ENCODE measurements around the gene PPP1R12A.

The PPP1R12A gene

DNA sequence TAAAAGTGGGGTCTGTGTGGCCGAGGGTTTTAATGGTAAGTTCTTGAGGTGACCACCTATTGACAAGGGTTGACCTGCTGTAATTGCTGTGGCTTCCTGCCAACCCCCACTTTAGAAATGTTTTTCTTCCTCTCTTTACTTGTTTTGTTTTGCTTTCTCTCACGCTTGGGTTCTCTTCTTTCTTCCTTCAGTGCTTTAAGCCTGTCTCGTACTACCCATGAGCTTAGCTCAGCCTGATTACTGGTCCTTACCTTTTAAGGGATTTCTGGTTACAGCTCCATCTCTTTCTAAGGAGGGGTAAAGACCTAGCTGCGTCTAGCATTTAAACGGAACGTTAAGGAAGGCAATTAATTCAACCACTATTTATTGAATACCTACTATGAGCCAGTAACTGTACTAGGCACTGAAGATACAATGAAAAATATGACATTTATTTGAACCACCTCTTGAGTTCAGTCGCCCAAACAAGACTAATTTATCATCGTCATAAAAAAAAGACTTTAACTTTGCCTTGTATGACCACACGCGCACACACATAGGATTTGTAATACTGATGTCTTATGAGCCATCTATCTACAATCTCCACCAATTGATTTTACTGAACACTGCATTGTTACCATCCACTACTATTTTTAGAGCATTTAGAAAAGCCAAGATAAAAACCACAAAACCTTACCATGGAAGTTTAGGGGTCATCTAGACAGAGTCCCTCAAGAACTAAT lies 888 bp upstream of the PPP1R12A start:
- no peak for DNase-seq (ENCODE audit: low read depth)

DNA sequence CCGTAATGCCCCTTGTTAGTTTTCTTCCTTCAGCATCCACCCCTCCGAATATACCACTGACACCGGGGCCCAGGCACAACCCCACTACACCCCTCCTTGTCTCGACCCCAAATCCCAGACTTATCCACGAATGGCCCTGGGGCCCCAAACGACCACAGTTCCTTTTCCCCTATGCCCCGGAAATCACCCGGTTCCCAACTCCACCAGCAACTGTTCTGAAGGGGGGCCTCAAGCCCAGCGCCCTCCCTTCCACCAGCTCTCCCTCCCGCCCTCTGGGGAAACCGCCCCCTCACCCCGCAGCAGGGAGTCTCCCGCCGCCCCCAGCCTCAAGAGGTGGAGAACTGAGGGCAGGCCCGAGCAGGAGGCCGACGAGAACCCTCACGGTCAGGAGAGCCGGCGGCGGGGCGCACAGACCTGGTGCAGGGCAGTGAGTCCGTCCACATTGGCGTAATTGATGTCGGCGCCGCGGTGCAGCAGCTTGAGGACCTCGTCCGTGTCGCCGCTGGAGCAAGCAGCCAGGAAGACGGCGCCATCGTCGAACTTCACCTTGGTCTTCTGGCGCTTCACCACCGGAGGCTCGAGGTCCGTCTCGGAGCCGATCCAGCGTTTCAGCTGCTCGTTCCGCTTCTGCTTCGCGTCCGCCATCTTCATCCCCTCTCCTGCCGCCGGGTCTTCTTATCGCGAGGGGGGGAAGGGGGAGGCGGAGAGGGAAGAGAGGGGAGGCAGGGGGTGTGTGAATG lies 446 bp downstream of the PPP1R12A start:
- no peak for DNase-seq (ENCODE audit: low read depth)

DNA sequence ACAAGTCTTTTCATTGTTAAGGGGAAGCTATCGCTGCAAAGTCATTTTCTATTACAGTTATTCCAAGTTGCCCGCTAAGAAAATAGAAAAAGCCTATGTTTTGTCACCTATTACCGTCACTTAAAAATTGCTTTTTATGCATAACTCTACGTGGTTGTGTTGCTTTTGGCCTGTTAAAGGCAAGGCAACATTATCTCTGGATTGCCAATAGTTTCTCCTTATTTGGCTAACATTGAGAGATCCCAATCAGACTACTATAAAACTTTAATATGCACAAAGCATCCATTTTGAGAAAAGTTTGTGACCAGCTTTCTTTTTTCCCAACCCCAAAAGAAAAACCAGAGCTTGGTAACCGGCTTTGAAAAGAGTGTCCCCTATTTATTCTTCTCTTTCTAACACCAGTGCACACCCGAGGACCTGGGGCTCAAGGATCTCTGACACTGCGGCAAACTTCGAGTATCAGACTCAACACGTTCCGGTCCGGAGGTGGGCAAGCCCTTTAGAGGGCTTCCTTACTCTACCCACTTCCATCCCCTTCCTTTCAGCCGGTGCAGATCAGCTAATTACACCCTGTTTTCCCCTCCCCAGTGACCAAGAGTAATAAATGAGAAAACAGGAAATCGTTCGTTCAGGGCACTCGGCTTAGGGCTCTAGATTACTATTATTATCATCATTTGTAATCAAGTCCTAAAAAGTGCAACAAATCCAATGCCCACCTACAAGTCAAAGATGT lies 1.2 kb downstream of the PPP1R12A start:
- no peak for DNase-seq (ENCODE audit: low read depth)

DNA sequence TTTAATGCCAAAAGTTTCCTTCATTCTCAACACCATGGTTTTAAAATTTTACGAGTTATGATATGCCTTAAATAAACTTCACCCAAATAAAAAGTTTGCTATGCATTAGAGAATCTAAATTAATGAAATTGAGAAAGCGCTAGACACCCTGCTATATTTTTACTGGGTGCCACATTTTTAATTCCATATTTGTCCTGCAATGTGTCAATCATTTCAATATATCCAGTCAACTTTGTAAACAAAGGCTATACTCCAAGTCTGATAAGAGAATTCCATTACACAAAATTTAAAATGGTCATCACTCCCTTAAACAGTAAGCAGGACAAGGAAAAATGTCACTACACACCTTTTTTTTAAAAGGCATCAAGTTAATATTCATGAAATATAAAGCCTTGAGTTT lies 1.9 kb downstream of the PPP1R12A start:
- no peak for DNase-seq (ENCODE audit: low read depth)

- no peak for DNase-seq (ENCODE audit: low read depth)
Measured at GRCh38 chr12:79932357-79932756, 2.5 kb downstream of the PPP1R12A start.

DNA sequence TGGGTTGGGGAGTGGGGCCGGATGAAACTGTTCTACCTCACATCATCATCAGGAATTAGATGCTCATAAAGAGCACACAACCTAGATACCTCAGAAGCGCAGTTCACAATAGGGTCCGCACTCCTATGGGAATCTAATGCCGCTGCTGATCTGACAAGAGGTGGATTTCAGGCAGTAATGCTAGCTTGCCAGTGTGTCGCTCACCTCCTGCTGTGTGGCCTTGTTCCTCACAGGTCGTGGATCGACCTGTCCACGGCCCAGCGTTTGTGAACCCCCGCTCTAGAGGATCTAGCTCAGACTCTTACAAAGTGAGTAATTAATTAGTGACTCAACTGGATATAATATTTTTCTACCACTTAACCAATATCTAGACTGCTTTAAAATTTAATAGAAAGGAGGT lies 5.8 kb downstream of the PPP1R12A start:
- no peak for DNase-seq (ENCODE audit: low read depth)

GRCh38 chr12:79927772-79928474 lies 7.0 kb downstream of the PPP1R12A start:
- no peak for DNase-seq (ENCODE audit: low read depth)

DNA sequence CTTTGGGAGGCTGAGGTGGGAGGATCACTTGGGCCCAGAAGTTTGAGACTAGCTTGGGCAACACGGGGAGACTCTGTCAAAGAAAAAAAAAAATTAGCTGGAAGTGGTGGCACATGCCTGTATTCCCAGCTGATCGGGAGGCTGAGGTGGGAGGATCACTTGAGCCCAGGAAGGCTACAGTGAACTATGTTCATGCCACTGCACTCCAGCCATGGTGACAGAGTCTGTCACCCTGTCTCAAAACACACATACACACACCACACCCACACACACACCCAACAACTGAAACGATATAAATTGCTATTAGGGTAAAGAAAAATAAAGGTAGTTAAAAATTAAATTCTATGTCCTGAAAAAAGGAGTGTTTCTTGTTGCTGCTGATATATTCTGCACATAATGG lies 7.9 kb downstream of the PPP1R12A start:
- no peak for DNase-seq (ENCODE audit: low read depth)

GRCh38 chr12:79925492-79925891 lies 9.4 kb downstream of the PPP1R12A start:
- no peak for DNase-seq (ENCODE audit: low read depth)

DNA sequence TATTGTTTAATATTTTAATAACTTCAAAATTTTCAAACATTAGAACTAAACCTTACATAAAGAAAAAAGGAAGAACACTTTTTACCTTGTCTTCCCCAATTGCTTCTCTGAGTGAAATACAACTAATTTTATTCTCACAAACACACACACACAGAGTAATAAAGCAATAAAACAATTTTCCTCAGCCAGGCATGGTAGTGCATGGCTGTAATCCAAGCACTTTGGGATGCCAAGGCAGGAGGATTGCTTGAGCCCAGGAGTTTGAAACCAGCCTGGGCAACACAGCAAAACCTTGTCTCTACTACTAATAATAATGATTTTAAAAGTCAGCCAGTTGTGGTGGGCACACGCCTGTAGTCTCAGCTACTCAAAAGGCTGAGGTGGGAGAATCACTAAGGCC lies 13.1 kb downstream of the PPP1R12A start:
- no peak for DNase-seq (ENCODE audit: low read depth)

- DNase-seq (ENCODE audit: low read depth): no peak
Measured at GRCh38 chr12:79920421-79921238, 14.3 kb downstream of the PPP1R12A start.

GRCh38 chr12:79919762-79920161 lies 15.1 kb downstream of the PPP1R12A start:
- no peak for DNase-seq (ENCODE audit: low read depth)

DNA sequence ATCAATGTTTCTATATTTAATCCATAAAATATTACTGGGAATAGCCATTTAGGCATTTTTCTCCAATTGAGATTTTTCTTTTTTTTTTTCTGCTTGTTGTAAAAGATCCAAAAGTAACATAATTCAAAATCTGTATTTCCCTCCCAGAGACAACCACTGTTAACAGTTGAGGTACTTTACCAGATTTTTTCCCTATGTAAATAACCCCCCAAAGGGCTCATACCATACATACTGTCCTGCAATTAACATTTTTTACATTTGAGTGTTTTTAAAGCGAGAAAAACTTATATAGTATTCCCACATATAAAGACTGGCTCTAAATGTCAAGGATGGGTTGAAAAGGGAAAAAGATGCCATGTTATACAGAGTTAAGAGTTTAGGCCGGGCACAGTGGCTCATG lies 18.1 kb downstream of the PPP1R12A start:
- DNase-seq (ENCODE audit: low read depth): no peak

GRCh38 chr12:79911889-79912656 lies 22.8 kb downstream of the PPP1R12A start:
- DNase-seq (ENCODE audit: low read depth): no peak

DNA sequence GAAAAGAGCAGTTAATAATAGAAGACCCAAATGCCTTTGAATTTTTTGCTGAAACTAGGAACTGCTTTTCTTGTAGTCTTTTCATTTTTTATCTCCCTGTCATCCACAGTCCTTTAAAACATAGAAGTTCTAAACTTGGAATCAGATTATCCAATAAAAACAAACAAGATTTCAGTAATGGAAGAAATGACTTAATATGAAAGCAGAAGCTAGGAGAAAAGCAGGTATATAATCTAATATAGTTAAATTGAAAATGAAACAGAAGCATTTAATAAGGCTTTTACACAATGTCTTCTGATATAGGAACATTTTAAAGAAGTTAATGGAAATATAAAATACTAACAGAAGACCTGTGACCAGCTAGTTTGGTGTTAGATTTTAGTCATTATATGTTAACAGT lies 26.5 kb downstream of the PPP1R12A start:
- no peak for DNase-seq (ENCODE audit: low read depth)

DNA sequence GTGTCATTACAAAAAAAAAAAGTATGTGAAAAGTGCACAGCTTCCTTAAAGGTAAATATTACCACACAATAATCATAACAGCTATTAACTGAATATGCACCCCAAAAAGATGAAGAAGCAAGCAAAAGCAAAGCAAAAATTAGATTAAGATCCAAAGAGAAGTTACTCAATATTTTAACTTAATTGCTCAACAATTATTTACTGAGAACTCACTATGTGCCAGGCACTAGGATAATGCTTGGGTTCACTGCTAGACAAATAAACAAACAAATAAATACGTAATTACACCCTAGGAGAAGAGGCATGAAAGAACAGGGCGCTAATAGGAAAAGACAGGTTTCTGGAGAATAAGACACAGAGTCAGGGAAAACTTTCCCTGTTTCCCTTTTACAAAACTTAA lies 33.4 kb downstream of the PPP1R12A start:
- DNase-seq (ENCODE audit: low read depth): no peak

DNA sequence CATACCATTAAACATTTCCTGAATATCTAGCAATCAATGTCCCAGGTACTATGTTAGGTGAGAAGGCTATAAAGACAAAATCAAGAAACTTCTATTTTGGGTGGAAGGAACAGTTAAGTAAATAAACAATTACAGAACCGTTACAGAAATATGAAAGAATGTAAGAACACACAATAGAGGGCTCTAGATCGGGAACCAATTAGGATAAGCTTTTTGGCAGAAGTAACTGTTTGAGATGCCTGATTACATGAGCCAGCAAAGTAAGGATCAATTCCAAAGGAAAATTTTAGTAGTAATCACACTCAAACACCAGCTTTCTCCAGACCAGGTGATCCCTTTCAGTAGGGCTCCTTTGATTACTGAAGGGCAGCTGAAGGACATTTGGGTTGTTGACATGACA lies 33.9 kb downstream of the PPP1R12A start:
- no peak for DNase-seq (ENCODE audit: low read depth)

DNA sequence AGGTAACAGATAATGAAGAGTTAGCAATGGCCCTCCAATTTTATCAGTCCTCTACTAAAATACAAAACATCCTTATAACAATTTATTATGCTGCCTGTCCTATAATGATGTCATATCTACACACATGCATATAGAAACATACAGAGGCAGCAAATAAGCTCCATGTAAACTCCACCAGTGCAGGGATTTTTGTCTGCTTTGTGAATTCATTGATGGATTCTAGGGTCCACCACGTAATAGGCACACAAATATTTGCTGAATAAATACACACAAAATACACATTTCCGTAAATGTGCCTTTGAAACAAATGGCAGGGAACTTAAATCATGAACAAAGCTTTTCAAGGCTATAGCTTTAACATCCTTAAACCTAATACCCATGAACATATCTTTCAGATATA lies 34.7 kb downstream of the PPP1R12A start:
- DNase-seq (ENCODE audit: low read depth): no peak

GRCh38 chr12:79897617-79898016 lies 37.3 kb downstream of the PPP1R12A start:
- DNase-seq (ENCODE audit: low read depth): no peak

DNA sequence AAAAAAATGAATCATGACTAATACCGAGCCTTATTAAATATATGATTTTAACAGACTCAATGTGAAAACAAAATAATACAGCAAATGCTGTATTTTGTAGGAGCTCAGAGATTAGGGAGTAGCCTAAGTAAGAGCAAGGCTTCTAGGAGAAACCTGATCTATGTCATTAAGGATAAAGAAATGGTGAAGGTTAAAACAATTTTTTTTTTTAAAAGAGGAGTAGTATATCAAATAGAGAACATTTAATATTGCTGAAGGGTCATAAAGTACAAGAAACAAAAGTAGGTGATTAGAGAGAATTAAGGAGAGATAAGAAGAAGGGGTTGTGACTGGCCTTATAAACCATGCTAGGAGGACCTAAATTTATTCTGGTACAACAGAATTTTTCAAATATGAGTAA lies 39.1 kb downstream of the PPP1R12A start:
- DNase-seq (ENCODE audit: low read depth): no peak

- DNase-seq (ENCODE audit: low read depth): no peak
Measured at GRCh38 chr12:79895071-79895470, 39.8 kb downstream of the PPP1R12A start.

Measured in stimulated activated CD8-positive, alpha-beta memory T cell treated with anti-CD3 and anti-CD28 coated beads, Interleukin-15, amount 100 ng/mL, for 1 hour (primary cell).